ENCODE measurements around the gene TSPAN14.
"Not testable (repeated sequence)": the region's sequence is repeated elsewhere in the genome, so short reads cannot be mapped to it uniquely, and the experiment has no call there.

TSPAN14 gene

GRCh38 chr10:80453842-80454512 lies at the start of gene TSPAN14:
TSS of gene TSPAN14 (plus strand) at chr10:80454310. CDS start at chr10:80489234, 34,924 bp downstream.
- no peak for FAIRE-seq

GRCh38 chr10:80405035-80405434 lies 49.1 kb upstream of the TSPAN14 start:
- no peak for FAIRE-seq

GRCh38 chr10:80405626-80406025 lies 48.5 kb upstream of the TSPAN14 start:
- no peak for FAIRE-seq

GRCh38 chr10:80406204-80406603 lies 47.9 kb upstream of the TSPAN14 start:
- no peak for FAIRE-seq

- FAIRE-seq: no peak
Measured at GRCh38 chr10:80407812-80408241, 46.3 kb upstream of the TSPAN14 start.

GRCh38 chr10:80408242-80409101 lies 45.6 kb upstream of the TSPAN14 start, which contains the start of gene PRXL2A:
TSS of gene PRXL2A (plus strand) at chr10:80408551. CDS start at chr10:80420468, 11,917 bp downstream.
- no peak for FAIRE-seq

- FAIRE-seq: no peak
Measured at GRCh38 chr10:80409121-80409520, 45.0 kb upstream of the TSPAN14 start.

- no peak for FAIRE-seq
Measured at GRCh38 chr10:80410122-80410521, 44.0 kb upstream of the TSPAN14 start.

GRCh38 chr10:80410578-80411145 lies 43.4 kb upstream of the TSPAN14 start:
- FAIRE-seq: no peak

- FAIRE-seq: no peak
Measured at GRCh38 chr10:80411267-80411668, 42.8 kb upstream of the TSPAN14 start.

GRCh38 chr10:80411681-80412220 lies 42.4 kb upstream of the TSPAN14 start:
- no peak for FAIRE-seq

- no peak for FAIRE-seq
Measured at GRCh38 chr10:80412486-80412885, 41.6 kb upstream of the TSPAN14 start.

GRCh38 chr10:80413271-80413996 lies 40.7 kb upstream of the TSPAN14 start:
- FAIRE-seq: no peak

GRCh38 chr10:80414142-80414895 lies 39.8 kb upstream of the TSPAN14 start:
- no peak for FAIRE-seq

- FAIRE-seq: no peak
Measured at GRCh38 chr10:80415734-80416478, 38.2 kb upstream of the TSPAN14 start.

- no peak for FAIRE-seq
Measured at GRCh38 chr10:80416479-80417098, 37.5 kb upstream of the TSPAN14 start.

- not testable (repeated sequence) for FAIRE-seq
Measured at GRCh38 chr10:80417256-80417655, 36.9 kb upstream of the TSPAN14 start.

- FAIRE-seq: no peak
Measured at GRCh38 chr10:80421050-80421706, 32.9 kb upstream of the TSPAN14 start.

- FAIRE-seq: no peak
Measured at GRCh38 chr10:80421707-80422536, 32.2 kb upstream of the TSPAN14 start.

Measured in colon (tissue), 2 donors.